Measurements from ENCODE around the gene HECTD4.
"Not testable (repeated sequence)": the region's sequence is repeated elsewhere in the genome, so short reads cannot be mapped to it uniquely, and the experiment has no call there.

The HECTD4 gene

DNA sequence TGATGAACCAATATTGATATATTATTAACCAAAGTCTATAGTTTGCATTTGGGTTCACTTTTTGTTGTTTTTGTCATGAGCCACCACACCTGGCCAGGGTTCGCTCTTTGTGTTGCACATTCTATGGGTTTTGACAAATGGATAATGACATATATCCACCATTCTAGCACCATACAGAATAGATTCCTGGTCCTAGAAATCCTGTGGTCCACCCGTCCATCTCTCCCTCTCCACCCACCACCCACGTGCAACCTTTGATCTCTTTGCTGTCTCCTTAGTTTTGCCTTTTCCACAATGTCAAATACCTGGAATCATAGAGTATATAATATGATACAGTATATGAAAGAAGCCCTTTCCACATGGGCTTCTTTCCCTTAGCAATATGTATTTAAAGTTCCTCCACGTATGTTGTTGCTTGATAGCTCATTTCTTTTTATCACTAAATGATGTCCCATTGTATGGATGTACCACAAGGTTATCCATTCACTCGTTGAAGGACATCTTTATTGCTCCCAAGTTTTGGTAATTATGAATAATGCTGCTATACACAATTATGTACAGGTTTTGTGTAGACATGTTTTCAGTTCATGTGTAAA lies 19.8 kb upstream of the HECTD4 start:
- no peak for DNase-seq

DNA sequence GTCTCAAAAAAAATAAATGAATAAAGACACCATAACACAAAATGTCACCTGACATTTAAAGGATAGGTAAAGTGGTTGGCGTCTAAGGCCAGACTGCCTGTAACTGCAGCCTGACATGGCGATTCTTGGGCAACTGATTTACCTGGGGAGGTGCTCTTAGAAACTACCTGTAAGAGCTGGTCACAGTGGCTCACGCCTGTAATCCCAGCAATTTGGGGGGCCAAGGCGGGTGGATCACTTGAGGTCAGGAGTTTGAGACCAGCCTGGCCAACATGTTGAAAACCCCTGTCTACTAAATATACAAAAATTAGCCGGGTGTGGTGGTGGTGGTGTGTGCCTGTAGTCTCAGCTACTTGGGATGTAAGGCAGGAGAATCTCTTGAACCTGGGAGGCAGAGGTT lies 18.8 kb upstream of the HECTD4 start:
- no peak for DNase-seq

- no peak for DNase-seq
Observed at GRCh38 chr12:112393328-112393727, 11.1 kb upstream of the HECTD4 start.

DNA sequence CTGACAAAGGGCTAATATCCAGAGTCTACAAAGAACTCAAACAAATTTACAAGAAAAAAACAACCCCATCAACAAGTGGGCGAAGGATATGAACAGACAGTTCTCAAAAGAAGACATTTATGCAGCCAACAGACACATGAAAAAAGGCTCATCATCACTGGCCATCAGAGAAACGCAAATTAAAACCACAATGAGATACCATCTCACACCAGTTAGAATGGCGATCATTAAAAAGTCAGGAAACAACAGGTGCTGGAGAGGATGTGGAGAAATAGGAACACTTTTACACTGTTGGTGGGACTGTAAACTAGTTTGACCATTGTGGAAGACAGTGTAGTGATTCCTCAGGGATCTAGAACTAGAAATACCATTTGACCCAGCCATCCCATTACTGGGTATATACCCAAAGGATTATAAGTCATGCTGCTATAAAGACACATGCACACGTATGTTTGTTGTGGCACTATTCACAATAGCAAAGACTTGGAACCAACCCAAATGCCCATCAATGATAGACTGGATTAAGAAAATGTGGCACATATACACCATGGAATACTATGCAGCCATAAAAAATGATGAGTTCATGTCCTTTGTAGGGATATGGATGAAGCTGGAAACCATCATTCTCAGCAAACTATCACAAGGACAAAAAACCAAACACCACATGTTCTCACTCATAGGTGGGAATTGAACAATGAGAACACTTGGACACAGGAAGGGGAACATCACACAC lies 7.9 kb upstream of the HECTD4 start:
- not testable (repeated sequence) for DNase-seq

DNA sequence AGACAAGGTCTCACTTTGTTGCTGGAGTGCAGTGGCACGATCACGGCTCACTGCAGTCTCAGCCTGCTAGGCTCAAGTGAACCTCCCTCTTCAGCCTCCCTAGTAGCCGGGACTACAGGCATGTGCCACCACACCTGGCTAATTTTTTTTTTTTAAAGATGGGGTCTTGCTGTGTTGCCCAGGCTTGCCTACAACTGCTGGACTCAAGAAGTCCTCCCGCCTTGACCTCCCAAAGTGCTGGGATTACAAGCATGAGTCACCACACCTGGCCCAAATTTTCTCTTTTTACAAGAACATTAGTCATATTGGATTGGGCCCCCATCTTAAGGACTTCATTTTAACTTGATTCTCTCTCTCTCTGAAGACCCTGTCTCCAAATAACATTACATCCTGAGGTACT lies 7.0 kb upstream of the HECTD4 start:
- DNase-seq, result no peak

DNA sequence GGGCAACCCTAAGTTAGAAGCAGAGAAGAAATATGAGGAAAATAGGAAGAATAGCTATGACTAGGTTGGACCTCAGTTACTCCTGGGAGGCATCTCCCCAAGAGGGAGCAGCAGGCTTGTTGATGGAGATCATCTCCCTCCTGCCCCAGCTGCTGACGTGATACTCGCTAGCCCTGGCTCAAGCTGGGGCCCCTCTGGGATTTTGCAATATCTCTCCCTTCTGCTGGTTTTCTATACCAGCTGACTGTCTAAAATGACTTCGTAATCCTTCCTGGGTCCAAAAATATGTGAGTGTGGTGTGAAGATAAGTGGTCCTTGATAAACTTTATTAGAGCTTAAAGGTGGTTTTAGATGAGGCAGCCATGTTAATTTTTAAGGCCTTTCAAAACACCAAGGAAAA lies 4.5 kb upstream of the HECTD4 start:
- peak; percentile 76 for DNase-seq

GRCh38 chr12:112382866-112383265 lies 635 bp upstream of the HECTD4 start:
- no peak for DNase-seq

GRCh38 chr12:112381406-112381882 lies 787 bp downstream of the HECTD4 start:
- no peak for DNase-seq

DNA sequence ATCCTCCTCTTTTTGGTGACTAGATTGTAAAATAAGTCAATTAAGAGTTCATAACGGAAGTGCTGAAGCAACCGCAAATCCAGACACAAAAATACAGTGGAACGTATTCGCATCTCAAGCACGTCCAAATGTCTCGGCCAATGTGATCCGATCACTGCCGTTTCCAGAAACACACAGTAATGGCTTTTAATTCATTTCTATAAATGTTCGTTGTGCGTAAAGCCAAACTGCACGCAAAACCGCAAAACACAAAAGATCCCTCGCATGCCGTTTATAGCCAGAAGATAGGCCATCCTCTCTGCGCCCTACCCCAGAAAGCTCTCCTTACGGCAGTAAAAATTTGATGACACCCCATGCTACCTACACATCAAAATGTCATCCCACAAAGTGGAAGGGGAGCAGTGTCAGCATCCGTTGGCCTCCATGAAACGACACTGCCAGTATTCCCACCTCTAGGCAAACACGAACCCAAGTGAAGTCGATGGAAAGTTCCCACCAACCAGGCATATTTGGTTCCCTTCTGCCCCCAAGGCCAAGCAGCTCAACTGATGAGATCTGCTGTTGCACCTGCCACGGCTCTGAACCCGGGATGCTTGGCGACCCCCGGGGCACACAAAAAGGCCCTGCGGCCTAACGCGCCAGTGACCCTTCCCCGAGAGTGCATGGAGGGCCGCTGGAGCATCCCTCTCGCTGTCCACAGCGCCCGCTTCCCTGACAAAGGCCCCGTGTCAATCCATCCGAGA lies 1.4 kb downstream of the HECTD4 start:
- no peak for DNase-seq

DNA sequence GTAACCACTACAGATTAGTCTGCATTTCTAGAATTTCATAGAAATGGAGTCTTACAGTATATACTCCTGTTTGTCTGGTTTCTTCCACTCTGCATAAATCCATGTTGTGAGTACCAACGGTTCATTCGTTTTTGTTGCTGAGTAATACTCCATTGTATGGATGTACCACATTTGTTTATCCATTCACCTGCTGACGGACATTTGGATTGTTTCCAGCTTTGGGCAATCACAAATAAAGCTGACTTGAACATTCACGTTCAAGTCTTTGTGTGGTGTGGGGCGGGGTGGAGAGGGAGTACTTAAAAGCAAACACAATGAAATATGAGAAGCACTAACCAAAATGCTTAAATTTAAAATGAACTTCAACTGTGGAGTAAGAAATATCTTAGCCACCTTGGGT lies 7.1 kb downstream of the HECTD4 start:
- DNase-seq, result no peak

- DNase-seq, result no peak
Observed at GRCh38 chr12:112374166-112374740, 8.0 kb downstream of the HECTD4 start.

GRCh38 chr12:112370868-112371510 lies 11.2 kb downstream of the HECTD4 start:
- no peak for DNase-seq

DNA sequence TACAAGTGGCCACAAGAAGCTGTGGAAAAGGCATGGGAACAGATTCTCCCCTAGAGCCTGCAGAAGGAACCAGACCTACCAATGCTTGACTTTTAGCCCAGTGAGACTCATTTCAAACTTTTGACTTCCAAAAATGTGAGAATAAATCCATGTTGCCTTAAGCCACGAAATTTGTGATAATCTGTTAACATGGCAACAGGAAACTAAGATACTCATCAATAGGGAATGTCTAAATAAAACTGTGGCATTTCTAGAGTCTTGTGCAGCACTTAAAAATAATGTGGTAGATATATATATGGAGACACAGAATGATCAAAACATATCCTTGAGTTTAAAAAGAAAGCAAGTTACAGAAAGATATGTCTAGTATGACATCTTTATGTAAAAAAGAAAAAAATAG lies 12.0 kb downstream of the HECTD4 start:
- no peak for DNase-seq

DNA sequence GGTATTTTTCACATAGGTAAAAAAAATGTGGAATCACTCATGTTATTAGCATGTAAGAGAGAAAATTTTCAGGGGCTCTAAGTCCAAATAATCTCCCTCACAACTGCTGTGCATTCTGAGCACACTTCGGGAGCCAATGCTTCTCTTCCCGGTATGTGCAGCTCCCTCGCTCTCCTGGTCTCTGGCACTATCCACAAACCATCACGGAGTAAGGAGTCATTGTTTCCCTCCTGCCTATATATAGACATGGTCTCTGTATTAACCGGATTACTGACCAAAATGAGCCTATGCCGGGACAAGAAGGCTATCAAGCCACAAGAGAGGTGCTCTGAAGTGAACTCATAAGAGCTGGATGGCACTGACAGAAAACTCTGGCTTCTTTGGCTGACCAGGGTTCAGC lies 13.4 kb downstream of the HECTD4 start:
- no peak for DNase-seq

DNA sequence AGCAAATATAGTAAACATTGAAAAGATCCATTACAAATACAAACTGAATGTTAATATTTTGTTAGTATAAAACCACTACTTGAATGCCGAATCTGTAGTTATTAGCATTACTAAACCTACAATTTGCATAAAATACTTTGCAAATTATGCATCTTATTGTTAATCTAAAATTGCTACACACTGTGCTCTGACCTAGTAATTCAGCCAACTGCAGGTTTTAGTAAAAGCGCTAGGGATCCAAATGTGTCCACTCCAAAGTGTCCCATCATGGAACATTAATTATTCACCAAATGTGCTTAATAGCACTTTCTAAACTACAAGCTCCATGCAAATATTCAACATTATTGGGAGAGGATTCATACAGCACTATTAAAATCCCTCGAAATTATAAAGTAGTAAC lies 14.3 kb downstream of the HECTD4 start:
- no peak for DNase-seq

DNA sequence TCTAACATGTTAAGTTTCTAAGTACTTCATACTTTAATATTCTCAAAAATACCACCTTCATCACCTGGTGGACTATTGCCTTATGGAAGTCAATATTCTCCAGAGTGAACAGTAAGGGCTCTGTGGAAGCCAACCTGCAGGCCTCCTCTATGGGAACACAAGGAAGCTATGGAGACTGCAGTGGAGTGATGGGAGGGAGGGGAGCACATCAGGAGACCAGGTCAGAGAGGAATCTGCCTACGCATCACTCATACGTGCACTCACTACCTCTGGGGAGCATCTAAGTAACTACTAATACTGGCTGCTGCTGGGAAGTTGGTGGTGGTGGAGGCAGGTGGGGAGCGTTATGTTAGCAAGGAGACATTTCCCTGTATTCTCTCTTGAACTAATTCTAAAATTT lies 19.9 kb downstream of the HECTD4 start:
- DNase-seq, result no peak

DNA sequence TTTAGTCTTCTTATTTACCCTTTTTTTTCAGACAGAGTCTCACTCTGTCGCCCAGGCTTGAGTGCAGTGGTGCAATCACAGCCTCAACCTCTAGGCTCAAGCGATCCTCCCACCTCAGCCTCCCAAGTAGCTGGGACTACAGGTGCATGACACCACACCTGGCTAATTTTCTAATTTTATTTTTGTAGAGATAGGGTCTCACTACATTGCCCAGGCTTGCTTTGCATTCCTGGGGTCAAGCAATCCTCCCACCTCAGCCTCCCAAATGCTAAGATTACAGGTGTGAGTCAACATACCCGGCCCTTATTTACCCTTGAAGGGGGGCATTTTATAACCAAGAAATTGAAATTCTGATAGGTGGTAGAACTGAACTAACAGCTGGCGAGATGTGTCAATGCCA lies 21.0 kb downstream of the HECTD4 start:
- no peak for DNase-seq

- no peak for DNase-seq
Observed at GRCh38 chr12:112359290-112359689, 22.9 kb downstream of the HECTD4 start.

GRCh38 chr12:112357214-112357613 lies 25.0 kb downstream of the HECTD4 start:
- DNase-seq, result no peak

GRCh38 chr12:112354399-112354798 lies 27.8 kb downstream of the HECTD4 start:
- DNase-seq, result no peak

GRCh38 chr12:112353393-112353792 lies 28.8 kb downstream of the HECTD4 start:
- DNase-seq, result no peak

DNA sequence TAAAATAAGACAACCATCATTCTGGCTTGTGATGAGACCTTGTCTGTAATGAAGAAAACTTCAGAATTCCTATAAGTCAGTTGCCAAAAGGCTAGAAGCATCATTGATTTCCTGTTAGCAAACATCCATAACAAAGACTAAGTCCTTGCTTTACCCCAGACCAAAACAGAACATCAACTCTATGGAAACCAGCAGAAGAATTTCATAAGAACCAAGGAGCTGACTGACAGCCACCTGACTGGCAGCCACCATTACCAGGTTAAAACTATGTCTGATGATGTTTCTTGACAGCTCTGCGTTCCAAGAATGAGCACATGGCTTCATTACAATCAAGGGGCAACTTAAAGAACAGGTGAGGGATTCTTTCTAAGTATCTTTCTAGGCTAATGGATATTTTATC lies 29.3 kb downstream of the HECTD4 start:
- DNase-seq, result no peak
